K562 (cell line): ENCODE data around the gene NR3C1. TPM values are rescaled to one million over a fixed set of nuclear protein-coding genes. Genes with fewer than 3 reads are reported as not detected.

Experiments
- ATF1 ChIP-seq, 2 experiments: fragments of 450-650 bp in 1 of 2; IDR thresholded peaks; 2 replicates each; pipeline ENCODE4 v1.6.1; 2016; ENCODE audit warnings: missing compliant biosample characterization in 1 of 2, missing genetic modification characterization in 1 of 2
- FOXJ2 ChIP-seq: fragments of 200-800 bp; sonication (Bioruptor generic); IDR thresholded peaks from 2 replicates; pipeline ENCODE4 v1.6.1; 2016; ENCODE audit warnings: missing genetic modification characterization, missing compliant biosample characterization
- HDAC3 ChIP-seq: fragments of 450-650 bp; IDR thresholded peaks from 2 replicates; pipeline ENCODE4 v1.6.1; 2018; ENCODE audit warnings: borderline replicate concordance, mild to moderate bottlenecking, moderate library complexity; ENCODE audit not compliant: partially characterized antibody
- JUNB ChIP-seq: fragments of 450-650 bp; formaldehyde crosslinking; conservative IDR thresholded peaks from 2 replicates; pipeline ENCODE4 v1.4.0; 2020; ENCODE audit warnings: mild to moderate bottlenecking
- MEF2A ChIP-seq: IDR thresholded peaks from 2 replicates; pipeline ENCODE4 v1.6.1; 2011; ENCODE audit warnings: low read depth, mild to moderate bottlenecking, low read length, moderate library complexity; ENCODE audit not compliant: control insufficient read depth
- NFXL1 ChIP-seq: fragments of 450-650 bp; formaldehyde crosslinking; IDR thresholded peaks from 2 replicates; pipeline ENCODE4 v1.4.0; 2021; ENCODE audit warnings: mild to moderate bottlenecking
- PHF8 ChIP-seq: fragments of 200-600 bp; sonication (generic); IDR thresholded peaks from 2 replicates; pipeline ENCODE4 v1.6.1; 2012; ENCODE audit warnings: mixed run types, mild to moderate bottlenecking, inconsistent platforms, low read length, moderate library complexity, borderline replicate concordance
- RBM22 ChIP-seq: fragments of 200-400 bp; formaldehyde crosslinking; IDR thresholded peaks from 2 replicates; pipeline ENCODE4 v1.6.1; 2018; ENCODE audit warnings: low read length, low read depth; ENCODE audit not compliant: poor library complexity, severe bottlenecking
- SLC30A9 ChIP-seq: fragments of 250-450 bp; sonication (Bioruptor Pico); IDR thresholded peaks from 2 replicates; pipeline ENCODE4 v1.8.0; 2022; ENCODE audit warnings: mild to moderate bottlenecking, moderate library complexity
- SMAD1 ChIP-seq: fragments of 150-350 bp; IDR thresholded peaks from 2 replicates; pipeline ENCODE4 v1.6.1; 2014; ENCODE audit warnings: low read length, low read depth; ENCODE audit not compliant: partially characterized antibody
- SMARCE1 ChIP-seq: fragments of 450-650 bp; IDR thresholded peaks from 2 replicates; pipeline ENCODE4 v1.7.1; 2016; ENCODE audit warnings: mild to moderate bottlenecking
- SP2 ChIP-seq: IDR thresholded peaks from 2 replicates; pipeline ENCODE4 v1.6.1; 2011; ENCODE audit warnings: mild to moderate bottlenecking, low read depth, low read length, moderate library complexity; ENCODE audit not compliant: poor library complexity, severe bottlenecking; ENCODE audit errors: extremely low read depth
- TAF1 ChIP-seq: IDR thresholded peaks from 2 replicates; pipeline ENCODE4 v1.6.1; 2011; ENCODE audit warnings: mild to moderate bottlenecking, low read length, moderate library complexity; ENCODE audit not compliant: insufficient read depth, control insufficient read depth, severe bottlenecking; ENCODE audit errors: extremely low read depth
- ZBTB7A ChIP-seq: IDR thresholded peaks from 2 replicates; pipeline ENCODE4 v1.6.1; 2011; ENCODE audit warnings: low read depth, mild to moderate bottlenecking, low read length, moderate library complexity, borderline replicate concordance; ENCODE audit not compliant: control insufficient read depth
- ZNF354B ChIP-seq: fragments of 250-450 bp; sonication (Bioruptor Pico); IDR thresholded peaks from 2 replicates; pipeline ENCODE4 v1.4.0; 2020
- polyA plus RNA-seq, 8 experiments: library from polyadenylated mRNA; depleted of rRNA in 4 of 8; stranded (reverse) in 5 of 8; unstranded in 3 of 8; fragments of >200 nt; fragmentation: Nextera tagmentation in 2 of 8; fragmentation: Illumina TruSeq in 1 of 8; extraction: Ambion mirVana in 2 of 8; extraction: Trizol in 1 of 8; gene quantifications; 2 replicates each; pipeline versions ENCODE4 v1.2.1 to v1.2.3, GENCODE V29; 2011 to 2014; ENCODE audit warnings: inconsistent platforms in 1 of 8, missing spikeins in 1 of 8
- total RNA-seq, 7 experiments: library from RNA; depleted of rRNA in 6 of 7; stranded (reverse); fragments of >200 nt in 6 of 7; fragmentation: Illumina TruSeq in 2 of 7; extraction: Trizol in 2 of 7; gene quantifications; 2 replicates each; pipeline versions ENCODE4 v1.2.1 to v1.2.3, GENCODE V29; 2011 to 2021; ENCODE audit warnings: low replicate concordance in 1 of 7
- TF ChIP-seq, protein P1 (sequence below): sonication (generic); formaldehyde crosslinking; IDR thresholded peaks from 2 replicates; pipeline ENCODE4 v1.9.0; 2022; ENCODE audit warnings: mild to moderate bottlenecking, missing genetic modification reagents
- TF ChIP-seq, protein P2 (sequence below): fragments of 150-350 bp; IDR thresholded peaks from 2 replicates; pipeline ENCODE4 v1.6.1; 2014; ENCODE audit warnings: low read depth, mild to moderate bottlenecking, low read length, borderline replicate concordance
- TF ChIP-seq, protein P3 (sequence below): fragments of 250-450 bp; sonication (Bioruptor Pico); IDR thresholded peaks from 2 replicates; pipeline ENCODE4 v1.9.0; 2021; ENCODE audit warnings: mild to moderate bottlenecking, inconsistent platforms
- TF ChIP-seq, protein P4 (sequence below): sonication (generic); formaldehyde crosslinking; IDR thresholded peaks from 2 replicates; pipeline ENCODE4 v1.8.0; 2022; ENCODE audit warnings: missing genetic modification reagents, mild to moderate bottlenecking, moderate library complexity, borderline replicate concordance

The NR3C1 gene
- total and polyA plus RNA-seq, 9 of the 15 experiments (the other 6 are each of a cell fraction or from before 2014, with no cell fraction given) = 8.2 to 36.0 (median 15.0) TPM

DNA sequence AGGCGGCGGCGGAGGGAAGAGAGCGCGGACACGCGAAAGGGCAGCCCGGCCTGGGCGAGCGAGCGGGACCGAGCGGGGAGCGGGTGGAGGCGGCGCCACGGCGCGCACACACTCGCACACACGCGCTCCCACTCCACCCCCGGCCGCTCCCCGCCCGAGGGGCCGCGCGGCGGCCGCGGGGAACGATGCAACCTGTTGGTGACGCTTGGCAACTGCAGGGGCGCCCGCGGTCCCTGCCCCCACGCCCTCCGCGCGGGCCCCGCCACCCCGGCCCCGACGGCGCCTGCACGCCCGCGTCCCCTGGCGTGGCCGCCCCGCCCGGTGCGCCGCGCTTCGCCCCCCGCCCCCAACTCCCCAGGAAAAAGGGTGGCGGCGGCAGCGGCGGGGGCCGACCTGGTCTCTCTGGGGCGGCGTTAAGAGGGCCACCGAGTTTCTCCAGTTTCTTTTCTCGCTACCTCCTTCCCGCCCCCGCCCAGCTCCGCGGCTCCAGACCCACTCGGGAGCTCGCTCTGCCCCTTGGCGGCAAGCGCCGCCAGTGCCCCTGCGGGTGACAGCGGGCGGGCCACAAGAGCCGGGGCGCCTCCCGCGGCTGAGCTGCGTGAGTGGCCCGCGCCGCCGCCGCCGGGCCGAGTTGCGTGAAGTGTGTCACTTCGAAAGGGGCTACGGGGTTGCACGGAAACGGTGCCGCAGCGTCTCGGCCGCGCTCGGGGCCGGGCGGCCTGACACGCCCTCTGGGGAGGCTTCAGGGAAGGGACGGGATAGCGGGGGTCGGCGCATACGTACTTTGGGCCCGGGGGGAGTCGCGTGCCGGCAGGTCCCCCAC is at the start of gene NR3C1 (continued):
- TF ChIP-seq TAF1 = no peak
- TF ChIP-seq ATF1 (CRISPR knock-in tag; IDR thresholded peaks at IDR 0.05) = no peak
- TF ChIP-seq ATF1 (tag; IDR thresholded peaks at IDR 0.05) = no peak
- TF ChIP-seq SP2 = no peak
- TF ChIP-seq, protein P1, sequence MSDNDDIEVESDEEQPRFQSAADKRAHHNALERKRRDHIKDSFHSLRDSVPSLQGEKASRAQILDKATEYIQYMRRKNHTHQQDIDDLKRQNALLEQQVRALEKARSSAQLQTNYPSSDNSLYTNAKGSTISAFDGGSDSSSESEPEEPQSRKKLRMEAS (CRISPR knock-in tag) = peak; percentile 54; the same call in 1 of the 2 replicates
- TF ChIP-seq ZNF354B (CRISPR knock-in tag) = no peak
- peak; percentile 76 for TF ChIP-seq ZBTB7A
- TF ChIP-seq HDAC3 = no peak
- no peak for TF ChIP-seq NFXL1 (CRISPR knock-in tag)
- TF ChIP-seq, protein P2, sequence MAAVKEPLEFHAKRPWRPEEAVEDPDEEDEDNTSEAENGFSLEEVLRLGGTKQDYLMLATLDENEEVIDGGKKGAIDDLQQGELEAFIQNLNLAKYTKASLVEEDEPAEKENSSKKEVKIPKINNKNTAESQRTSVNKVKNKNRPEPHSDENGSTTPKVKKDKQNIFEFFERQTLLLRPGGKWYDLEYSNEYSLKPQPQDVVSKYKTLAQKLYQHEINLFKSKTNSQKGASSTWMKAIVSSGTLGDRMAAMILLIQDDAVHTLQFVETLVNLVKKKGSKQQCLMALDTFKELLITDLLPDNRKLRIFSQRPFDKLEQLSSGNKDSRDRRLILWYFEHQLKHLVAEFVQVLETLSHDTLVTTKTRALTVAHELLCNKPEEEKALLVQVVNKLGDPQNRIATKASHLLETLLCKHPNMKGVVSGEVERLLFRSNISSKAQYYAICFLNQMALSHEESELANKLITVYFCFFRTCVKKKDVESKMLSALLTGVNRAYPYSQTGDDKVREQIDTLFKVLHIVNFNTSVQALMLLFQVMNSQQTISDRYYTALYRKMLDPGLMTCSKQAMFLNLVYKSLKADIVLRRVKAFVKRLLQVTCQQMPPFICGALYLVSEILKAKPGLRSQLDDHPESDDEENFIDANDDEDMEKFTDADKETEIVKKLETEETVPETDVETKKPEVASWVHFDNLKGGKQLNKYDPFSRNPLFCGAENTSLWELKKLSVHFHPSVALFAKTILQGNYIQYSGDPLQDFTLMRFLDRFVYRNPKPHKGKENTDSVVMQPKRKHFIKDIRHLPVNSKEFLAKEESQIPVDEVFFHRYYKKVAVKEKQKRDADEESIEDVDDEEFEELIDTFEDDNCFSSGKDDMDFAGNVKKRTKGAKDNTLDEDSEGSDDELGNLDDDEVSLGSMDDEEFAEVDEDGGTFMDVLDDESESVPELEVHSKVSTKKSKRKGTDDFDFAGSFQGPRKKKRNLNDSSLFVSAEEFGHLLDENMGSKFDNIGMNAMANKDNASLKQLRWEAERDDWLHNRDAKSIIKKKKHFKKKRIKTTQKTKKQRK = no peak
- no peak for TF ChIP-seq JUNB (CRISPR knock-in tag)
- TF ChIP-seq, protein P3, sequence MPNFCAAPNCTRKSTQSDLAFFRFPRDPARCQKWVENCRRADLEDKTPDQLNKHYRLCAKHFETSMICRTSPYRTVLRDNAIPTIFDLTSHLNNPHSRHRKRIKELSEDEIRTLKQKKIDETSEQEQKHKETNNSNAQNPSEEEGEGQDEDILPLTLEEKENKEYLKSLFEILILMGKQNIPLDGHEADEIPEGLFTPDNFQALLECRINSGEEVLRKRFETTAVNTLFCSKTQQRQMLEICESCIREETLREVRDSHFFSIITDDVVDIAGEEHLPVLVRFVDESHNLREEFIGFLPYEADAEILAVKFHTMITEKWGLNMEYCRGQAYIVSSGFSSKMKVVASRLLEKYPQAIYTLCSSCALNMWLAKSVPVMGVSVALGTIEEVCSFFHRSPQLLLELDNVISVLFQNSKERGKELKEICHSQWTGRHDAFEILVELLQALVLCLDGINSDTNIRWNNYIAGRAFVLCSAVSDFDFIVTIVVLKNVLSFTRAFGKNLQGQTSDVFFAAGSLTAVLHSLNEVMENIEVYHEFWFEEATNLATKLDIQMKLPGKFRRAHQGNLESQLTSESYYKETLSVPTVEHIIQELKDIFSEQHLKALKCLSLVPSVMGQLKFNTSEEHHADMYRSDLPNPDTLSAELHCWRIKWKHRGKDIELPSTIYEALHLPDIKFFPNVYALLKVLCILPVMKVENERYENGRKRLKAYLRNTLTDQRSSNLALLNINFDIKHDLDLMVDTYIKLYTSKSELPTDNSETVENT (CRISPR knock-in tag) = peak; percentile 73
- TF ChIP-seq FOXJ2 (tag) = peak; percentile 57; the same call in 1 of the 2 replicates
- TF ChIP-seq, protein P4, sequence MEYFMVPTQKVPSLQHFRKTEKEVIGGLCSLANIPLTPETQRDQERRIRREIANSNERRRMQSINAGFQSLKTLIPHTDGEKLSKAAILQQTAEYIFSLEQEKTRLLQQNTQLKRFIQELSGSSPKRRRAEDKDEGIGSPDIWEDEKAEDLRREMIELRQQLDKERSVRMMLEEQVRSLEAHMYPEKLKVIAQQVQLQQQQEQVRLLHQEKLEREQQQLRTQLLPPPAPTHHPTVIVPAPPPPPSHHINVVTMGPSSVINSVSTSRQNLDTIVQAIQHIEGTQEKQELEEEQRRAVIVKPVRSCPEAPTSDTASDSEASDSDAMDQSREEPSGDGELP (CRISPR knock-in tag) = peak; percentile 63
- no peak for TF ChIP-seq MEF2A
- TF ChIP-seq PHF8 = peak; percentile 39; the same call in 1 of the 2 replicates
- TF ChIP-seq SLC30A9 (CRISPR knock-in tag) = no peak
- no peak for TF ChIP-seq SMARCE1
- no peak for TF ChIP-seq SMAD1
- peak; percentile 81 for TF ChIP-seq RBM22
